ENCODE measurements around the gene NCR3LG1. TPM values are rescaled to one million over a fixed set of nuclear protein-coding genes. Genes with fewer than 3 reads are reported as not detected.

Gene NCR3LG1
- total and polyA plus RNA-seq, 2 donors (not counting 3 experiments of a cell fraction or from before 2014, with no cell fraction given), result 2.2 to 8.1 TPM

GRCh38 chr11:17389957-17390649, 38.5 kb downstream of the NCR3LG1 start:
- no peak for TF ChIP-seq MYC (IDR thresholded peaks at IDR 0.05; ENCODE audit: low read depth, low read length)
- no peak for TF ChIP-seq EZH2 (IDR thresholded peaks at IDR 0.05; ENCODE audit: borderline replicate concordance, low read depth, low read length, severe bottlenecking)
- TF ChIP-seq POLR2AphosphoS5 (IDR thresholded peaks at IDR 0.05; ENCODE audit: insufficient read depth, low read depth, low read length), result no peak
- TF ChIP-seq FOS (IDR thresholded peaks at IDR 0.05; ENCODE audit: borderline replicate concordance, insufficient read depth, low read length), result no peak
- TF ChIP-seq POLR2A (IDR thresholded peaks at IDR 0.05; ENCODE audit: low read depth, low read length), result no peak
- no peak for TF ChIP-seq JUN (IDR thresholded peaks at IDR 0.05; ENCODE audit: borderline replicate concordance, insufficient read depth, insufficient read length, low read depth)
- no peak for TF ChIP-seq CTCF (IDR thresholded peaks at IDR 0.05; ENCODE audit: extremely low read depth in 1 of 2, insufficient read depth in 1 of 2, low read depth in 1 of 2, low read length in 2 of 2)
- CTCF ChIA-PET, result interaction anchor here (0.7 to 2.6 kb wide), 7 partner anchors 12 to 148 kb away, joined by 3 to 31 read pairs (median 3); no protein-coding TSS in a partner anchor
- no peaks in the 10 kb centered on the region for H3K9me1 ChIP-seq (replicated peaks; ENCODE audit: control insufficient read depth, extremely low read depth, insufficient read depth, low read length)

More at GRCh38 chr11:17389957-17390649, 38.5 kb downstream of the NCR3LG1 start:
- intact Hi-C loops (cut with micrococcal nuclease), result loop anchor here (1.0 to 10.0 kb wide), 2 partner anchors 89 to 605 kb away; no protein-coding TSS in a partner anchor
- no peaks in the 10 kb centered on the region for H3K79me2 ChIP-seq (ENCODE audit: control insufficient read depth, insufficient read depth, low read length)
- no peak overlapping the region for H3K4me2 ChIP-seq (ENCODE audit: insufficient read depth, low read length)
- DNase-seq (ENCODE audit: low read depth, low spot score) (no peak), FAIRE-seq (no peak)
- no TSS peak for BruUV-seq (replicated peaks)
- H3K27me3 ChIP-seq (ENCODE audit: control insufficient read depth in 2 of 2, insufficient read depth in 2 of 2, low read length in 2 of 2), result peaks cover 8 to 14% of the 10 kb centered on the region in 2 experiments
- H3K9me3 ChIP-seq (replicated peaks; ENCODE audit: control insufficient read depth, insufficient read depth, low read length), result no peaks in the 10 kb centered on the region
- no peak overlapping the region for H2AFZ ChIP-seq (ENCODE audit: low read depth, low read length)
- POLR2A ChIA-PET, result interaction anchor here (0.5 kb wide), 1 partner anchor 649 kb away, joined by 5 read pairs; no protein-coding TSS in a partner anchor
- no peaks in the 10 kb centered on the region for H4K20me1 ChIP-seq (replicated peaks; ENCODE audit: control insufficient read depth, extremely low read depth, insufficient read depth, low read length)
- H3K36me3 ChIP-seq (ENCODE audit: control insufficient read depth in 2 of 2, extremely low read depth in 1 of 2, insufficient read depth in 2 of 2, low read length in 2 of 2), result no peaks in the 10 kb centered on the region
- dilution Hi-C loops (cut with MboI; ENCODE audit: extremely low pct_ligation_motif_present, low sequenced_read_pairs), result no loop called here
- H3K4me3 ChIP-seq (replicated peaks in 1 of 3; ENCODE audit: insufficient read depth in 1 of 3, low read depth in 1 of 3, low read length in 3 of 3), result no peak overlapping the region
- no peak overlapping the region for H3K27ac ChIP-seq (ENCODE audit: insufficient read depth, low read depth, low read length)
- H3K4me1 ChIP-seq (ENCODE audit: control insufficient read depth, extremely low read depth, insufficient read depth, low read length), result no peaks in the 10 kb centered on the region
- H3K9ac ChIP-seq (replicated peaks; ENCODE audit: extremely low read depth, insufficient read depth, low read length), result no peak overlapping the region

Data from endothelial cell of umbilical vein (primary cell).